Measurements from ENCODE around the gene CER1.

DNA sequence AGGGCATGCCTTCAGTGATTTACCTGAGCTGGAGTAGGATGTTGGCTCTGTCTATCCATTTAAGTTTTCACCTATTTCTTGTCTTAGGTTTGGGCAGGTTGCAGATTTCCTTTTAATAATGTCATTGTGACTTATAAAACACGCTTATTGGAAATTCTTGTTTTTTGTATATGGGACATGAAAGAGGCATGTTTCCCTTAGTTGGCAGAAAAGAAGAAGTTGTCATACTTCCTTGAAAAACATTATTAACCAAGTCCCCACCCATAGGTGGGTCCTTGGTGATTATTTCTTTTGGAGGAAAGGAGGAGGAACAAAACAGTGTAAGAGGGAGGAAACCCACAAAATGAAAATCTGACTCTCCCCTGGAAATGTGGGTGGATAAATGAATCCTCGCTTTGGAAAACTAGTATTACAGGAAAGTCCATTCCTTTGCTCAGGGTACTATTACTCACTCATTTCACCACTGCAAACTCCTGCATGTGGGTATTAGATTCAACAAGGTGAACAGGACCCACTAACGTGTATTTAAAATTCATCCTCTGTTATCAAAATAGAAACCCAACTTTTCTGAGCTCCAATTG is 9.3 kb downstream of the CER1 start:
- no peak for TF ChIP-seq CTCF (IDR thresholded peaks at IDR 0.05)
- TF ChIP-seq ZFX (IDR thresholded peaks at IDR 0.05; ENCODE audit: borderline replicate concordance) = no peak

All from 22Rv1 (cell line).